Activated CD4-positive, alpha-beta T cell treated with anti-CD3 and anti-CD28 coated beads, Interleukin-2, amount 50 U/mL, for 1 hour (primary cell): Measurements from ENCODE around the gene PTGER1.

Experiments
- DNase-seq: peaks from one replicate; pipeline ENCODE4 v3.0.0-alpha.2; 2020

PTGER1 gene

GRCh38 chr19:14497228-14497921 is 22.2 kb upstream of the PTGER1 start:
- DNase-seq = no peak

- DNase-seq = no peak
Observed at GRCh38 chr19:14496834-14497227, 21.7 kb upstream of the PTGER1 start.

- peak; percentile 79 for DNase-seq
Observed at GRCh38 chr19:14496029-14496833, 21.1 kb upstream of the PTGER1 start, which contains the start of gene GIPC1. TSS of gene GIPC1 (minus strand) at chr19:14496127. CDS start at chr19:14482976, 13,151 bp downstream.

- DNase-seq = no peak
Observed at GRCh38 chr19:14495672-14496028, 20.5 kb upstream of the PTGER1 start.

GRCh38 chr19:14494910-14495671 is 19.9 kb upstream of the PTGER1 start:
- DNase-seq = no peak

GRCh38 chr19:14494411-14494810 is 19.3 kb upstream of the PTGER1 start:
- no peak for DNase-seq

- no peak for DNase-seq
Observed at GRCh38 chr19:14492756-14493337, 17.7 kb upstream of the PTGER1 start.

- no peak for DNase-seq
Observed at GRCh38 chr19:14487370-14488125, 12.4 kb upstream of the PTGER1 start.

GRCh38 chr19:14482172-14482941 is 7.2 kb upstream of the PTGER1 start:
- DNase-seq = no peak

- no peak for DNase-seq
Observed at GRCh38 chr19:14480700-14481079, 5.5 kb upstream of the PTGER1 start.

- DNase-seq = peak; percentile 65
Observed at GRCh38 chr19:14479975-14480699, 5.0 kb upstream of the PTGER1 start.

- DNase-seq = no peak
Observed at GRCh38 chr19:14479309-14479974, 4.3 kb upstream of the PTGER1 start.

GRCh38 chr19:14478113-14478545 is 3.0 kb upstream of the PTGER1 start:
- no peak for DNase-seq

- no peak for DNase-seq
Observed at GRCh38 chr19:14477418-14478112, 2.4 kb upstream of the PTGER1 start.

GRCh38 chr19:14476673-14477401 is 1.7 kb upstream of the PTGER1 start:
- DNase-seq = peak; percentile 40

GRCh38 chr19:14476327-14476672 is 1.1 kb upstream of the PTGER1 start:
- DNase-seq = no peak

- DNase-seq = no peak
Observed at GRCh38 chr19:14474827-14475226, 327 bp downstream of the PTGER1 start.

- DNase-seq = no peak
Observed at GRCh38 chr19:14473978-14474578, 1.1 kb downstream of the PTGER1 start.
